HG02798 (cell line): ENCODE results near the gene GNG14.
"Not testable (repeated sequence)": the region's sequence is repeated elsewhere in the genome, so short reads cannot be mapped to it uniquely, and the experiment has no call there.

ENCODE experiments used
- ATAC-seq: cut with Tn5 transposase; IDR thresholded peaks from one replicate; pipeline ENCODE4 v1.9.1; 2021; ENCODE audit warnings: mild to moderate bottlenecking; ENCODE audit not compliant: unreplicated experiment, poor library complexity

Gene GNG14

DNA sequence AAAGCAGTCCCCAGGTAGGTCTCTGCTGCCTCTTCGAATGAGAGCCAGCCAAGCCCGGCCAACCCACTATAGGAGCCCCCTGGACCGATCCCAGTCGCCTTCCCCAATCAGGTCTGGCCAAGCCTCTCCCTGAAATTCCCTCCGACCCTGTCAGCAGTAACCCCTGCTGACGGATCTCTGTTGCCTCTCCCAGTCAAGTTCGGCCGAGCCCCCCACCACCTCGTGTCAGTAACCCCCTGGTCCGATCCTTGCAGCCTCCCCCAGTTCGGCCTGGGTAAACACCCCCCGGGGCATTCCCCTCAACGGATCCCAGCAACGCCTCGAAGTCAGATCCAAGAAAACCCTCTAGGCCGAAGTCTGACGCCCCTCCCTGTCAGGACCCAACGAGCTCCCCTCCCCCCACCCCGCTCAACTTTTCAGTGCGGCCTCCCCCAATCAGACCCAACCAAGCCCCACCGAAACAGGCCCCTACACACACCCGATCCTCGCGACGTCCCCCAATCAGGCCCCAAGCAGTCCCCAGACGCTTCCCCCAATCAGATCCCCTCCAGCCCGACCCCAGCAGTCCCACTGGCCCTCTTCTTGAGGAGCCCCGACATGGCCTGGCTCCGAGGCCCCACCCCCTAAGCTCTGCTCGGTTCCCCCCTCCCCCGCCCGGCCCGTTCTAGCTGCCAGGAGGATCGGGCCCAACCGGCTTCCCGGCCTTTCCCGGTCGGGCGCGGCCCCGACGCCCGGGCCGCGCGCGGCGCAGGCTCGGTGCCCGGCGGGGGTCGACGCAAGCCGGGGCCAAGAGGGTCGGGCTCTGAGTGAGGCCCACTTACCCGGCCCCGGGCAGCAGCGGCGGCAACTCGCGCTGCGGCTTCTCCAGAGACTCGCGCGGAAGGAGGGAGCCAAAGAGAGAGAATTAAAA, 34.1 kb downstream of the GNG14 start:
- ATAC-seq: peak; percentile 25

DNA sequence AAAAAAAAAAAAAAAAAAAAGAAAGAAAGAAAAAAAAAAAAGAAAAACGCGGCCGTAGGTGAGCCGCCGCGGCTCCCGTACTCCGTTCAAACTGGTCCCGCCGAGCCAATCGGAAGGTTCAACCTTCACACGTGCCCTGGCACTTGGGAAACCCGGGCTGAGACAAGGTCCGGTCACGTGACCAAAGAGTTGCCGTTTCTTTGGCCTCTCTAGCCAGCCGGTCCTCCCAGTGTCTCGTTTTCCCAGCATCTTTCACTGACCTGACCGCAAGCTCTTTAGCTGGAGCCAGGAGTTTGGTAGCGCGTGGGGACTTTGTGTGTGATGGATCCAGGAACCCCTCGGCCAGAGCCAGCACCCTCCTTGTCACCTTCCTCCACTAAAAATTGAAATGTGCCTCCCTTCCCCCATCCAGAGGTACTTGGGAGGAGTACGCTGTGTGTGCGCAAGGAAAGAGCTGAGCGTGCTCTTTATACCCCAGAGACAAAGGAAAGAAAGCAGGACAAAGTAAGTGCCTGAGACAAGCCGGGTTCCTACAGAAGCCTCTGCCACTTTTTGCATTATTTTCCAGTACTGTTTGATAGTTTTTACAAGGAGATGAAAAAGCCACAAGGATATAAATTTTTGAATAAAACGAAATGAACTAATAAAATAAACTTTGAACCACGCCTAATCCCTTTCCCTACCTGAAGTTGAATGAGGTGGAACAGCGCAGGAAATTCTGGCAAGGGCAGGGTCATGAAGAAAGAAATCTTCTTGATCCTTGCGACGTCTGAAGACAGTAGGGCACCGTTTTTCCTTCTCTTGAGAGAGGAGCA, 35.0 kb downstream of the GNG14 start:
- ATAC-seq: peak; percentile 92

DNA sequence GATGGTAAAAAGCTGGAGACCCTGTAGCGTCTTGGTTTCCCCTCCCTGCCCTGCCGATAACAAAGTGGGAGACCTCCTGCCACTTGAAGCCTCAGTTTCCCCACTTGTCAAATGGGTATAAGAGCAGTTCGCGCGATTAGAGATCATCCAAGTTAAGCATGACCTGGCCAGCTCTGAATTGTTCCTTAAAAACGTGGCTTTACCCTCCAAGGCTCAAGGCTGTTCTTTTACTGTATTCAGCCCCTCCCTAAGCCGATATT, 35.5 kb downstream of the GNG14 start:
- ATAC-seq: no peak

DNA sequence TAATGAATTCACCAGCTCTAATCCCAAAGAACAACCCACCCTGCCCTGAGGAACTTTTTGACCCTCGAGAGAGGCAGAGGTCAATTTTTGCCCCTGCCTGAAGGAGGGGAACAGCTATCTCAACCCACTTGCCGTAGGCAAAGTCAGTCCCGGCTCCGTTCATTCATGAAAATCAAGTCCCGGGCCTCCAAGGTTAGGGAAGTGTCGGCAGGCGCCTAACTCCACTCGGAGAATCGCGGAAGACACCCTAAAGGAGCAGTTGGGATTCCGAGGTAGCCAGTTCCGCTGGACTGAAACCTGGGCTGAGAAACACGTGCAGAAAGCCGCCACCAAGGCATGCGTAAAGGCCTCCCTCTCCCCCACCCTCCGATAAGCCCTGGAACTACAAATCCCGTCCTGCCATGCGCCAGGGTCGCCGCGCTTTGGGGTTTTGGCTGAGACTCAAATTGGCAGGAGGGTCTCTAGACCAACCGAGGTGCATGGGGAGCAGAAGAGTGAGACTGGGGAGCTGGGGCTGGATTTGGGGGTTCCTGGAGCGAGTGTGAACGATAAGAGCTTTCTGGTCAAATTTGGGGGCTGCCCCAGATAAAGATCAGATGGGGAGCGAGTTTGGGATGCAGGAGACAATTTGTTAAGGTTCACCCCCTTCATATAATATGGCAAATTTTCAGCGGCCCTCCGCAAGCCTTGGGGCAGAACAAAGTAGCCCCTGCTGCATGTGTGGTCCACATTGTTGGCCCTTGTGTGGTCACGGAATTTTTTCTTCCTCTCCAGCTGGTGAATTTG, 36.0 kb downstream of the GNG14 start, which contains the start of gene TNPO2:
Gene TNPO2, minus strand, starts transcription at position 292 of the 786 bp plus-strand sequence. CDS start 2,955 bp downstream, outside the sequence.
- no peak for ATAC-seq

DNA sequence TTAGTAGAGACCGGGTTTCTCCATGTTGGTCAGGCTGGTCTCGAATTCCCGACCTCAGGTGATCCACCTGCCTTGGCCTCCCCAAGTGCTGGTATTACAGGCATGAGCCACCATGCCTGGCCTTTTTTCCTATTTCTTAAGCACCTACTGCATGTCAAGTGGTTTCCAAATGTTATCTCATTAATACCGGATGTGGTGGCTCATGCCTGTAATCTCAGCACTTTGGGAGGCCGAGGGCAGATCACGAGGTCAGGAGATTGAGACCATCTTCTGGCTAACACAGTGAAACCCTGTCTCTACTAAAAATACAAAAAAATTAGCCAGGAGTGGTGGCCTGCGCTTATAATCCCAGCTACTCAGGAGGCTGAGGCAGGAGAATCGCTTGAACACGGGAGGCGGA, 37.8 kb downstream of the GNG14 start:
- not testable (repeated sequence) for ATAC-seq

DNA sequence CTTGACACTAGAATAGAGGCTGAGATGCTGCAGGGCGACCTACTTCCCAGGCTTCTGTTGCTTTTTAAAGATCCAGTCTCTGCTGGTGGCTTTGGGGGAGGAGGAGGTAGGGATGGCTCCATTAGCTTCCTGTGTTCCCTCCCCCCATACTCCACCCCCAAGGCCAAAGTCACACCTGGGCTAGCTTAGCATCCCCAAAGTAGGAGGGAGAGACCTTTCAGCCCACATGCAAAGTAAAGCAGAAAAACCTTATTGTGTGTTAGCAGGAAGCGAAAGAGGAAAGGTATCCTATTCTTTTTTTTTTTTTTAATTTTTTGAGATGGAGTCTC, 39.2 kb downstream of the GNG14 start:
- no peak for ATAC-seq

DNA sequence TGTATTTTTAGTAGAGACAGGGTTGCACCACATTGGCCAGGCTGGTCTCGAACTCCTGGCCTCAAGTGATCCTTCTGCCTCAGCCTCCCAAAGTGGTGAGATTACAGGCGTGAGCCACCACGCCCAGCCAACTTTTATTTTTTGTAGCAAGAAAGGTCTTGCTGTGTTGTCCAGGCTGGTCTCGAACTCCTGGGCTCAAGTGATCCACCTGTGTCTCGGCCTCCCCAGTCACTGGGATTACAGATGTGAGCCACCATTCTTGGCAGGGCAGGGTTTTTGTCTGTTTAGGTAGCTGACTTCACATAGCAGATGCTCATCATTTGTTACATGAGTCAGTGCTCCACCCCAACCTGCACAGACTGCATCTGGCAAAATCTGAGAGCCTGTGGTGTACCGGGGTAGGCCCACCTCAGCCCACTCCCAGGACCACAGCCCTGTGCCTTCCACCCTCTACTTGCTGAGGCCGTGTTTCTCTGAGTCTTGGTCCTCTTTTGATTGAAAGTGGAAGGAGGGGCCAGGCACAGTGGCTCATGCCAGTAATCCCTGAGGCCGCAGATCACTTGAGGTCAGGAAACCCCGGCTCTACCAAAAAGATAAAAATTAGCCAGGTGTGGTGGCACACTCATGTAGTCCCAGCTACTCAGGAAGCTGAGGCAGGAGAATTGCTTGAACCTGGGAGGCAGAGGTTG, 40.1 kb downstream of the GNG14 start:
- ATAC-seq: no peak

DNA sequence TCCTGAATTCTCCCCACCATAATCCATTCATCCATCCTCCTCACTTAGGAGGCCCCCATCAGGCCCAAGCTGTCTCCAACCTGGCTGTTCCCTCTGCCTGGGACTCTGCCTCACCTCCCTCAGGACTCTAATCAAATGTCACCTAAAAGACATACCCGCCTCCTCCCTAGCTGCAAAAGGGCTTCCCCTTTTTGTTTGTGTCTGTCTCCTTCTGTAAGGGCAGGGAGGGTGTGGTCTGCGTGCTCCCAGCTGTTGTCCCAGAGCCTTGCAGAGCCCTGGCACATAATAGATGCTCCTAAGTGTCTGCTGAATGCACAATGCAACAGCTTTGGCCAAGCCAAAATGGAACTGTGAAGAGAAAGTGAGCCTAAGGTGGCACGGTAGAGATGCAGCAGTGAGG, 42.3 kb downstream of the GNG14 start:
- ATAC-seq: no peak

DNA sequence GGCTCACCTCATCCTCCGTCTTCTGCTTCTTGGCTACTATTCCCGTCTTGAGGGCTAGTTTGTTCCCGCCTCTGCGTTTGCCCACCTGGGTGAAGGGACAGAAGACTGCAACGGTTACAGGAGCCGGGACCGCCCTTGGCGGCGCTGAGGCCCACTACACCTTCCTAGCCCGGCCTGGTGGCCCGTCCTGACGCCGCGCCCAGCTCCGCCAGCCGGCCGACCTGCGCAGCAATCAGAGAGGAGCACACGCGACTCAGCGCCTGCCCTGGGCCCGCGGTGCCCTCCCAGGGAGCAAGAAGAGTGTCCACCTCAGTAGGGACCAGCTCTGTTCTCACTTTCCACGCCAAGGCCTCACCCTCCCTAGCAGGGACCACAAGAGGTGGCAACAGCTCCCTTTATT, 43.5 kb downstream of the GNG14 start:
- ATAC-seq: no peak

DNA sequence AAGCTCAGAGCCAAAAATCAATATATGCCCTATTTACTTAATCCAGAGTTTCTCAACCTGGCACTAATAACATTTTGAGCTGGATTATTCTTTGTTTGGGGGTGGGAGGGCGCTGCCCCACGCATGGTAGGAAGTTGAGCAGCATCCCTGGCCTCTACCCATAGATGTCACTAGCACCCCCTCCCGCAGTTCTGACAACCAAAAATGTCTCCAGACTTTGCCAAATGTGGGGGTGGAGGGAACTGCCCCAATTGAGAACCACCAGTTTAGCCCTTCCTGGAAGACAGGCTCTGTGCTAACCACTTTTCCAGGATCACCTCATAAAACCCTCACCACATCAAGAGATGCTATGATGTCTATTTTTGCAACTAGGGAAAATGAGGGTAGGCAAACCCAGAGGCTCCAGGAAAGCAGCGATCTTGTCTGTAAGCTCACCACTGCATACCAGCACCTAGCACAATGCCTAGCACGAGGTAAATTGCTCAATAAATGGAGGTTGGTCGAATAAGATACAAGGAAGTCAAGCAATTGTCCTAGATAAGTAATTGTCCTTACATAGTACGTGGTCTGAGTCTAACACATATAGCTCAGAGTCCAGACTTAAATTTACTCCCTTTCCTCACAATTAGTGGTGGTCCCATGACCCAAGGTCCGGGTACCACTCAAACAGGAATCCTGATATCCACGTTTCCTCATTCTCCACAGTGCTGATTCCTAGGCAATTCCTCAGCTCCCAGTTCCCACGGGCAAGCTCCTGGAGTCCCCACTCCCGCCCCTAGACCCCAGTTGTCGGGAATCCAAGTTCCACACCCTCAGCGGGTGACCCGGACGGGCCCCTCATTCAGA, 45.8 kb downstream of the GNG14 start:
- no peak for ATAC-seq

DNA sequence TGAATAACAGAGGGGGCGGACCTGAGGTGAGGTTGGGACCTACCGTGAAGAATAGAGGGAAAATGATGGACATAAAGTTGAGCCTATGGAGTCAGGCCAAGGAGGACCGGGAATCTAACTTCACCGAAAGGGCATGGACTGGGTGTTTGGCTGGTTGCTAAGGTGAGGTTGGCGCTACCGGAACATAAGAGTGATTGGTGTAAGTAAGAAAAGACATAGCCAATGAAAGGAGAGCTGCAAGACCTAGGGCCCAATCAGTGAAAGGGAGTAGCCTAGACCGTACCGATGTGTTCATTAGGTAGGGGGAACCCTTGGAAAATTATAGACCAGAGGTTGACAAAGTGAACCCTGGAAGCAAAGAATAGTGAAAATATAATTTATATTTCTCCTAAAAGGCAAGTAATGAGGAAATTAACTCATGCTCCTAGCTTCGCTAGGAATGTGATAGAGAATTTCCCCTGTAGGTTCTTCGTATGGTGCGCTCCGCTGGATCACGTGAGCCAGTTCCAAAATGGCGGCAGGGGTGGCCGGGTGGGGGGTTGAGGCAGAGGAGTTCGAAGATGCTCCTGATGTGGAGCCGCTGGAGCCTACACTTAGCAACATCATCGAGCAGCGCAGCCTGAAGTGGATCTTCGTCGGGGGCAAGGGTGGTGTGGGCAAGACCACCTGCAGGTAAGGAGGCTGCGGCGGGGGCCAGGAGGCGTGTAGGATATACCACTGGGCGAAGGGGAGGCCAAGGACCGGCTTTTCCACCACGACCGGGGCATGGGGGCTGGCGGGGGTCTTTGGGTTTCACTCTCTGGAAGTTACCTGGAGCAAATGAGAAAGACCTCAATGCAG, 49.4 kb downstream of the GNG14 start, which contains the start of gene GET3:
Gene GET3, plus strand, starts transcription at position 503 of the 840 bp plus-strand sequence. Its CDS starts 9 bp downstream, at position 512.
- peak; percentile 78 for ATAC-seq

DNA sequence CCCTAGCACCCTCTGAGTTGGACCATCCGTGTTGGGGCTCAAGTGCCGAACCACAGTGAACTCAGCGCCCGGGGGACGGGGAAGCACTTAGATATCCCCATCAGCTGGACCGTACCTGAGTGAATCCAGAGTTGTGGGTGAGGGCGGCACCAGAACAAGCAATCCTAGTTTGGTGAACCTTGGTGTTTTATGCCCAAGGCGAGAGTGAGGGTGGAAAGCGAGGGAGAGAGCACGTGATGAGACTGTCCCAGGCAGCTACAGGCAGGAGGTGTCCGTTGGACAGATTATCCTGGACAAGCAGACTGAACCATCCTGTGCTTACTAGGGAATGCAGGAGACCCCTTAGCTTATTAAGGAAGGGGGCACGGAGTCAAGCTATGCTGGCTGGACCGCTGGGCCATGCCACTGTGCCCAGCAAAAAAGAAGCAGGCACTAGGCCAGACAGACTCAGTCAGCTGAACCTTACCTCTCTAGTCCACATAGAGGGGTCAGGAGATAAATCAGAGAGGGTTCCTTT, 50.1 kb downstream of the GNG14 start:
- ATAC-seq: no peak
